Right lobe of liver (tissue), 6 donors: Measurements from ENCODE around the gene LENG8. TPM values are rescaled to one million over a fixed set of nuclear protein-coding genes. Genes with fewer than 3 reads are reported as not detected.
"Not testable (repeated sequence)": the region's sequence is repeated elsewhere in the genome, so short reads cannot be mapped to it uniquely, and the experiment has no call there.

ENCODE experiments used
- ATAC-seq, 4 donors: fragments of 200-7000 bp; cut with Tn5 transposase; one replicate each; pipeline ENCODE4 v1.9.1; 2020; ENCODE audit warnings: mild to moderate bottlenecking in 4 of 4, moderate library complexity in 4 of 4
- DNase-seq, 3 donors: peaks; one replicate each; pipeline ENCODE4 v3.0.0-alpha.2; 2020
- H3K27ac ChIP-seq, 3 donors: fragments of 200-600 bp; one replicate each; pipeline ENCODE4 v1.8.0; 2022
- H3K27me3 ChIP-seq, 2 donors: fragments of 200-600 bp; one replicate each; pipeline ENCODE4 v1.8.0; 2022
- H3K36me3 ChIP-seq, 4 donors: fragments of 200-600 bp; sonication (generic) in 1 of 4; one replicate each; pipeline versions ENCODE4 v1.5.1 to v1.8.0; 2017 to 2022; ENCODE audit warnings: control low read depth in 1 of 4
- H3K4me1 ChIP-seq, 4 donors: fragments of 200-600 bp; sonication (generic) in 1 of 4; one replicate each; pipeline versions ENCODE4 v1.5.1 to v1.8.0; 2017 to 2022; ENCODE audit warnings: control low read depth in 1 of 4
- H3K4me3 ChIP-seq, 3 donors: fragments of 200-600 bp; one replicate each; pipeline ENCODE4 v1.8.0; 2022
- H3K9me3 ChIP-seq, 4 donors: fragments of 200-600 bp; sonication (generic) in 1 of 4; one replicate each; pipeline versions ENCODE4 v1.5.1 to v1.8.0; 2017 to 2022; ENCODE audit warnings: control low read depth in 1 of 4
- POLR2A ChIP-seq: fragments of 450-650 bp; IDR thresholded peaks from one replicate; pipeline ENCODE4 v1.6.1; 2017; ENCODE audit warnings: antibody characterized with exemption, mild to moderate bottlenecking
- WGBS: methylation state at CpG from one replicate; pipeline ENCODE4 v1.1.6; 2018; ENCODE audit warnings: low coverage, low lambda C conversion rate; ENCODE audit not compliant: insufficient coverage; ENCODE audit errors: missing lambda C conversion rate; 5-methylcytosine and 5-hydroxymethylcytosine counted together
- intact Hi-C, 2 donors: fragments of 100-400 bp; cut with DNase I; formaldehyde crosslinking; loops; one replicate each; pipeline versions ENCODE4 v1.11.2 to v1.14.1; 2022
- total RNA-seq, 6 experiments: library from RNA; depleted of rRNA in 2 of 6; stranded (reverse); fragments of >200 nt in 2 of 6; fragmentation: NEBNext Ultra II Directional in 3 of 6; extraction: Animal tissue kit (Norgen Biotek cat#: 25700) in 3 of 6; gene quantifications; one replicate each; pipeline versions ENCODE4 v1.1.0 to v1.2.4, GENCODE V29; 2016 to 2023
- TF ChIP-seq, protein P1 (sequence below), 4 donors: fragments of 200-600 bp in 3 of 4; fragments of 450-650 bp in 1 of 4; IDR thresholded peaks; one replicate each; pipeline versions ENCODE4 v1.5.1 to v1.8.0; 2016 to 2022; ENCODE audit warnings: antibody characterized with exemption in 4 of 4, mild to moderate bottlenecking in 2 of 4
- donor health status: DM: no; HTN: yes; CAD: no.
- donor health status: DM: no; HTN: no; CAD: no.
- donor health status: DM: no; HTN: no; CAD: no.
- donor health status: DM: no; HTN: yes; CAD: no.
- donor health status: DM: no; HTN: yes; CAD: no.

Gene LENG8
- total RNA-seq, 6 experiments from 2014 or later: 29.8 to 66.3 (median 41.1) TPM

DNA sequence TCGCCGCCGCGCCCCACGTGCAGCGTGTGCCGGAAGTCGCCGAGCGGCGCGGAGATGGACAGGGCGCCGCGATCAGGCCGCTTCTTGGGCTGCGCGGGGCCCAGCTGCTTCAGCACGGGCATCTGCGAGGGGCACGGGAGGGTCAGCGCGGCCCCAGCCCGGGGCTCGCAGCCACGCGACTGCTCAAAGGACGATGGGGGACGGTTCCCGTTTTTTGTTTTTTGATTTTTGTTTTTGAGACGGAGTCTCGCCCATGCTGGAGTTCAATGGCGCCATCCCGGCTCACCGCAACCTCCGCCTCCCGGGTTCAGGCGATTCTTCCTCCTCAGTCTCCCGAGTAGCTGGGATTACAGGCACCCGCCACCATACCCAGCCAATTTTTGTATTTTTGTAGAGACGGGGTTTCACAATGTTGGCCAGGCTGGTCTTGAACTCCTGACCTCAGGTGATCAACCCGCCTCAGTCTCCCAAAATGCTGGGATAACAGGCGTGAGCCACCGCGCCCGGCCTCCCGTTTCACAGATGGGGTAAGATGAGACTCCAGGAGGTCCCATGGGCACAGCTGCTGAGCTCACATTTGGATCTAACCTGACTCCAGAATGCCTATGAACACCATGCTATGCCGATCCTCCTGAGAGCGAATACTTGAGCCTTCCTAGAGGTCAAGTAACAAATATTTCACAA lies 16.6 kb downstream of the LENG8 start:
- TF ChIP-seq, protein P1, sequence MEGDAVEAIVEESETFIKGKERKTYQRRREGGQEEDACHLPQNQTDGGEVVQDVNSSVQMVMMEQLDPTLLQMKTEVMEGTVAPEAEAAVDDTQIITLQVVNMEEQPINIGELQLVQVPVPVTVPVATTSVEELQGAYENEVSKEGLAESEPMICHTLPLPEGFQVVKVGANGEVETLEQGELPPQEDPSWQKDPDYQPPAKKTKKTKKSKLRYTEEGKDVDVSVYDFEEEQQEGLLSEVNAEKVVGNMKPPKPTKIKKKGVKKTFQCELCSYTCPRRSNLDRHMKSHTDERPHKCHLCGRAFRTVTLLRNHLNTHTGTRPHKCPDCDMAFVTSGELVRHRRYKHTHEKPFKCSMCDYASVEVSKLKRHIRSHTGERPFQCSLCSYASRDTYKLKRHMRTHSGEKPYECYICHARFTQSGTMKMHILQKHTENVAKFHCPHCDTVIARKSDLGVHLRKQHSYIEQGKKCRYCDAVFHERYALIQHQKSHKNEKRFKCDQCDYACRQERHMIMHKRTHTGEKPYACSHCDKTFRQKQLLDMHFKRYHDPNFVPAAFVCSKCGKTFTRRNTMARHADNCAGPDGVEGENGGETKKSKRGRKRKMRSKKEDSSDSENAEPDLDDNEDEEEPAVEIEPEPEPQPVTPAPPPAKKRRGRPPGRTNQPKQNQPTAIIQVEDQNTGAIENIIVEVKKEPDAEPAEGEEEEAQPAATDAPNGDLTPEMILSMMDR (IDR thresholded peaks at IDR 0.05): no peak
- TF ChIP-seq POLR2A: no peak
- Histone ChIP-seq H3K9me3 (no peaks in the 10 kb centered on the region), H3K27me3 (no peaks in the 10 kb centered on the region), H3K4me3 (no peak overlapping the region), H3K27ac (no peak overlapping the region), H3K4me1 (peaks cover 0 to 12% (median 5%) of the 10 kb centered on the region in 4 donors), H3K36me3 (peaks cover 5 to 18% (median 8%) of the 10 kb centered on the region in 4 donors)
- intact Hi-C loops: no loop called here
- DNase-seq (peak in 1 of 3 donors; percentile 47), ATAC-seq (no peak)
- 73% methylated on average over 16 of the region's 49 CpGs for WGBS

DNA sequence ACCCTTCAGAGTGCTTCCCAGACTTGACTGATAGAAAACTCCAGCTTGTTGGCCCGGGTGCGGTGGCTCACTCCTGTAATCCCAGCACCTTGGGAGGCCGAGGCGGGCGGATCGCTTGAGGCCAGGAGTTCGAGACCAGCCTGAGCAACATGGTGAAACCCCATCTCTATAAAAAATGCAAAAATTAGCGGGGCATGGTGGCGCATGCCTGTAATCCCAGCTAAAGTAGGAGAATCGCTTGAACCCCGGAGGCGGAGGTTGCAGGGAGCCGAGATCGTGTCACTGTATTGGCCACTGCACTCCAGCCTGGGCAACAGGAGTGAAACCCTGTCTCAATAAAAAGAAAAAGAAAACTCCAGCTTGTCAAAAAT lies 17.1 kb downstream of the LENG8 start:
- H3K36me3 ChIP-seq: peaks cover 3 to 13% (median 4%) of the 10 kb centered on the region in 4 donors

DNA sequence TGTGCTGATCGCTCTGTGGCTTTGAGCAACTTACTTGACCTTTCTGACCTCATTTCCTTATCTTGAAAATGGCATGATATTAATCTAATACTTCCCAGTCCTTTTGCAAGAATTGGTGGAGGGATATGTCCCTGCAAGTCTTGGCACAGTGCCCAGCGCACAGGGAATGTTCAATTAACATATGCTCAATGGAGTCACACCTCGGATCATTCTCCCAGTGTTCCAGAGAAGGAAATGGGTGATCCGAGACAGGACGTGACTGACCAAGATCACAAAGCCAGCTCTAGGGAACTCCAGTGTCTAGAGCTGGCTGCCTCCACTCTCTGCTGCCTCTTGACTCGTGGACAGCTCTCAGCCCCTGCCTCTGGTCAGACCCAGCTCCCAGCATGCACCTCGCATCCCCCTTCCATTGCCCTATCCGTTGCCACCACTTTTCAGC lies 20.5 kb downstream of the LENG8 start:
- H3K27me3 ChIP-seq: peaks cover 0 to 9% of the 10 kb centered on the region in 2 donors
- no peaks in the 10 kb centered on the region for H3K4me1 ChIP-seq
- DNase-seq: peak in 1 of 3 donors; percentile 47

More for the DNA sequence above, 17.1 kb downstream of the LENG8 start:
- peaks cover 0 to 12% (median 5%) of the 10 kb centered on the region in 4 donors for H3K4me1 ChIP-seq
- H3K27me3 ChIP-seq, H3K9me3 ChIP-seq, DNase-seq, ATAC-seq, H3K27ac ChIP-seq, H3K4me3 ChIP-seq, intact Hi-C loops: not testable (repeated sequence)
- 90% methylated on average over 8 of the region's 14 CpGs for WGBS

DNA sequence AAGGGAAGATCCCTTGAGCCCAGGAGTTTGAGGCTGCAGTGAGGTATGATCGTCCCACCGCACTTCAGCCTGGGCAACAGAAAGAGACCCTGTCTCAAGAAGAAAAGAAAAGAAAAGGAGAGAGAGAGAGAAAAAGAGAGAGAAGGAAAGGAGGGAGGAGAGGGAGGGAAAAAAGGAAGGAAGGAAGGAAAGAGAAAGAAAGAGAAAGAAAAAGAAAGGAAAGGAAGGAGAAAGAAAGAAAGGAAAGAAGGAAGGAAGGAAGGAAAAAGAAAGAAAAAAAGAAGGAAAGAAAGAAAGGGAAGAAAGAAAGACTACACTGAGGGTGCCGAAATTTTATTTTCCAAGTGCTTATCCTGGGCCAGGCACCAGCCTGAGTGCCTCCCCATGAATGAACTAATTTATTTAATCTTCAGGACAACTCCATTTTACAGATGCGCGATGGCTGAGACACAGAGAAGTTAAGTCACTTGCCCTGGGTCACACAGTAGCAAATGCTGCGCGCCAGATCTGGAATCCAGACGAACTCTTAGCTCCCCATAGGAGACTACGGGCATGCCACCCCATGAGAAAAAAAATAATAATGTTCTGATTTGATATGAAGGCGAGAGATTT lies 21.4 kb downstream of the LENG8 start:
- no peak overlapping the region for H3K4me3 ChIP-seq

More for the DNA sequence above, 20.5 kb downstream of the LENG8 start:
- H3K27ac ChIP-seq: no peak overlapping the region
- peak in 1 of 4 donors; percentile 9 for ATAC-seq
- intact Hi-C loops: no loop called here
- no peaks in the 10 kb centered on the region for H3K36me3 ChIP-seq
- H3K9me3 ChIP-seq: no peaks in the 10 kb centered on the region
- TF ChIP-seq POLR2A: no peak
- TF ChIP-seq, protein P1 (IDR thresholded peaks at IDR 0.05): no peak
- no peak overlapping the region for H3K4me3 ChIP-seq
- WGBS: 35% methylated on average over 8 of the region's 8 CpGs

More for the DNA sequence above, 21.4 kb downstream of the LENG8 start:
- 73% methylated on average over 10 of the region's 10 CpGs for WGBS
- peaks cover 0 to 9% of the 10 kb centered on the region in 2 donors for H3K27me3 ChIP-seq
- peak overlapping the region in 2 of 3 donors; percentile 37 to 66 for H3K27ac ChIP-seq
- H3K9me3 ChIP-seq: no peaks in the 10 kb centered on the region
- ATAC-seq (no peak), DNase-seq (no peak)
- no peak for TF ChIP-seq POLR2A
- TF ChIP-seq, protein P1 (IDR thresholded peaks at IDR 0.05): no peak
- intact Hi-C loops: no loop called here
- H3K36me3 ChIP-seq: no peaks in the 10 kb centered on the region
- H3K4me1 ChIP-seq: no peaks in the 10 kb centered on the region
